GM12865 (cell line): ENCODE measurements around the gene ATP8A2.

Source experiments
- DNase-seq: peaks from one replicate; pipeline ENCODE4 v3.0.0; 2010; ENCODE audit warnings: low read depth
- H3K4me3 ChIP-seq: 2 replicates; pipeline ENCODE4 v1.5.1; 2011; ENCODE audit warnings: mild to moderate bottlenecking, low read depth, low read length, control low read depth
- CTCF ChIP-seq: IDR thresholded peaks from 2 replicates; pipeline ENCODE4 v1.5.1; 2011; ENCODE audit warnings: low read length, control low read depth, low read depth, inconsistent platforms; ENCODE audit not compliant: insufficient read depth; ENCODE audit errors: missing control alignments

ATP8A2 gene

GRCh38 chr13:26011208-26011573, 639.4 kb downstream of the ATP8A2 start:
- TF ChIP-seq CTCF: no peak
- no peak for DNase-seq
- H3K4me3 ChIP-seq: no peak overlapping the region

- TF ChIP-seq CTCF: no peak
- H3K4me3 ChIP-seq: no peak overlapping the region
- DNase-seq: no peak
These were observed 640.4 kb downstream of the ATP8A2 start for GRCh38 chr13:26011996-26012821.

GRCh38 chr13:26012995-26013394, 641.2 kb downstream of the ATP8A2 start:
- no peak for DNase-seq
- no peak overlapping the region for H3K4me3 ChIP-seq
- no peak for TF ChIP-seq CTCF

- DNase-seq: no peak
- H3K4me3 ChIP-seq: no peak overlapping the region
- TF ChIP-seq CTCF: no peak
These were observed 643.7 kb downstream of the ATP8A2 start for GRCh38 chr13:26015271-26016125.

GRCh38 chr13:26016189-26016588, 644.4 kb downstream of the ATP8A2 start:
- H3K4me3 ChIP-seq: no peak overlapping the region
- no peak for DNase-seq
- no peak for TF ChIP-seq CTCF

- no peak for TF ChIP-seq CTCF
- no peak for DNase-seq
- H3K4me3 ChIP-seq: no peak overlapping the region
These were observed 645.6 kb downstream of the ATP8A2 start for GRCh38 chr13:26017196-26017921.
